HUES6 (cell line): Measurements from ENCODE around the gene ZNF148.
"Not testable (repeated sequence)": the region's sequence is repeated elsewhere in the genome, so short reads cannot be mapped to it uniquely, and the experiment has no call there.

Experiments used
- H3K27ac ChIP-seq: 2 replicates; pipeline ENCODE4 v1.7.0; 2013; ENCODE audit warnings: low read depth, mild to moderate bottlenecking, low read length, inconsistent platforms
- H3K27me3 ChIP-seq: 2 replicates; pipeline ENCODE4 v1.6.1; 2013; ENCODE audit warnings: low read length; ENCODE audit not compliant: control insufficient read depth, insufficient read depth
- H3K36me3 ChIP-seq: 2 replicates; pipeline ENCODE4 v1.6.1; 2013; ENCODE audit warnings: low read length; ENCODE audit not compliant: control insufficient read depth, insufficient read depth
- H3K4me1 ChIP-seq: 2 replicates; pipeline ENCODE4 v1.6.1; 2013; ENCODE audit warnings: low read length; ENCODE audit not compliant: control insufficient read depth, insufficient read depth
- H3K4me3 ChIP-seq: 2 replicates; pipeline ENCODE4 v1.5.1; 2013; ENCODE audit warnings: low read depth, low read length
- H3K9ac ChIP-seq: one replicate; pipeline ENCODE4 v1.6.1; 2013; ENCODE audit warnings: mild to moderate bottlenecking, low read length
- H3K9me3 ChIP-seq: 2 replicates; pipeline ENCODE4 v1.6.1; 2013; ENCODE audit warnings: low read depth, low read length; ENCODE audit not compliant: control insufficient read depth, insufficient read depth

Gene ZNF148

GRCh38 chr3:125374996-125375941 lies at the start of gene ZNF148:
Gene ZNF148 (minus strand): TSS chr3:125375325. CDS start chr3:125313640, 61,685 bp downstream.
- H3K4me3 ChIP-seq = peak within 1 kb of the TSS; percentile 71
- no peaks in the 10 kb centered on the region for H3K36me3 ChIP-seq
- peak within 1 kb of the TSS; percentile 94 for H3K9ac ChIP-seq
- H3K4me1 ChIP-seq = peaks cover 12% of the 10 kb centered on the region
- no peaks in the 10 kb centered on the region for H3K27me3 ChIP-seq
- peak within 1 kb of the TSS; percentile 88; the same call in 1 of the 2 replicates for H3K27ac ChIP-seq
- H3K9me3 ChIP-seq = no peaks in the 10 kb centered on the region

GRCh38 chr3:125418306-125418705 lies 43.2 kb upstream of the ZNF148 start:
- Histone ChIP-seq H3K27ac (no peak overlapping the region), H3K9ac (no peak overlapping the region), H3K4me1 (no peaks in the 10 kb centered on the region), H3K36me3 (no peaks in the 10 kb centered on the region), H3K27me3 (no peaks in the 10 kb centered on the region), H3K4me3 (no peak overlapping the region), H3K9me3 (no peaks in the 10 kb centered on the region)

GRCh38 chr3:125416235-125416634 lies 41.1 kb upstream of the ZNF148 start:
- no peaks in the 10 kb centered on the region for H3K4me1 ChIP-seq

GRCh38 chr3:125414669-125415068 lies 39.5 kb upstream of the ZNF148 start:
- Histone ChIP-seq H3K9ac (no peak overlapping the region), H3K4me3 (no peak overlapping the region), H3K9me3 (no peaks in the 10 kb centered on the region), H3K4me1 (no peaks in the 10 kb centered on the region), H3K27me3 (no peaks in the 10 kb centered on the region), H3K27ac (no peak overlapping the region), H3K36me3 (no peaks in the 10 kb centered on the region)

More at GRCh38 chr3:125416235-125416634, 41.1 kb upstream of the ZNF148 start:
- Histone ChIP-seq H3K27ac (no peak overlapping the region), H3K9ac (no peak overlapping the region), H3K27me3 (no peaks in the 10 kb centered on the region), H3K4me3 (no peak overlapping the region), H3K9me3 (no peaks in the 10 kb centered on the region), H3K36me3 (no peaks in the 10 kb centered on the region)

- Histone ChIP-seq H3K9me3 (no peaks in the 10 kb centered on the region), H3K36me3 (no peaks in the 10 kb centered on the region), H3K27me3 (no peaks in the 10 kb centered on the region), H3K9ac (no peak overlapping the region), H3K27ac (no peak overlapping the region), H3K4me3 (no peak overlapping the region), H3K4me1 (no peaks in the 10 kb centered on the region)
Observed at GRCh38 chr3:125410922-125411321, 35.8 kb upstream of the ZNF148 start.

GRCh38 chr3:125406070-125406469 lies 30.9 kb upstream of the ZNF148 start:
- no peaks in the 10 kb centered on the region for H3K4me1 ChIP-seq
- H3K4me3 ChIP-seq = no peak overlapping the region
- no peak overlapping the region for H3K27ac ChIP-seq
- H3K9me3 ChIP-seq = 0 out of 2 replicates have a peak, but pooled peaks cover 6% of the 10 kb centered on the region
- H3K27me3 ChIP-seq = no peaks in the 10 kb centered on the region
- H3K36me3 ChIP-seq = no peaks in the 10 kb centered on the region
- H3K9ac ChIP-seq = no peak overlapping the region

- not testable (repeated sequence) for H3K27ac ChIP-seq, H3K27me3 ChIP-seq, H3K9me3 ChIP-seq, H3K9ac ChIP-seq, H3K4me3 ChIP-seq, H3K4me1 ChIP-seq, H3K36me3 ChIP-seq
Observed at GRCh38 chr3:125405515-125405914, 30.4 kb upstream of the ZNF148 start.

- H3K27ac ChIP-seq = no peak overlapping the region
- H3K36me3 ChIP-seq = no peaks in the 10 kb centered on the region
- H3K27me3 ChIP-seq = peaks cover 4% of the 10 kb centered on the region
- 0 out of 2 replicates have a peak, but pooled peaks cover 6% of the 10 kb centered on the region for H3K9me3 ChIP-seq
- no peak overlapping the region for H3K4me3 ChIP-seq
- H3K4me1 ChIP-seq = 0 out of 2 replicates have a peak, but pooled peaks cover 6% of the 10 kb centered on the region
- no peak overlapping the region for H3K9ac ChIP-seq
Observed at GRCh38 chr3:125403789-125404188, 28.7 kb upstream of the ZNF148 start.

- Histone ChIP-seq H3K9me3 (0 out of 2 replicates have a peak, but pooled peaks cover 6% of the 10 kb centered on the region), H3K36me3 (no peaks in the 10 kb centered on the region), H3K4me3 (no peak overlapping the region), H3K9ac (no peak overlapping the region), H3K27me3 (peaks cover 16% of the 10 kb centered on the region), H3K4me1 (0 out of 2 replicates have a peak, but pooled peaks cover 6% of the 10 kb centered on the region), H3K27ac (no peak overlapping the region)
Observed at GRCh38 chr3:125402639-125403038, 27.5 kb upstream of the ZNF148 start.

- no peak overlapping the region for H3K27ac ChIP-seq
- H3K36me3 ChIP-seq = no peaks in the 10 kb centered on the region
- H3K9me3 ChIP-seq = 0 out of 2 replicates have a peak, but pooled peaks cover 6% of the 10 kb centered on the region
- H3K9ac ChIP-seq = no peak overlapping the region
- 0 out of 2 replicates have a peak, but pooled peaks cover 6% of the 10 kb centered on the region for H3K4me1 ChIP-seq
- H3K4me3 ChIP-seq = no peak overlapping the region
- peaks cover 17% of the 10 kb centered on the region for H3K27me3 ChIP-seq
Observed at GRCh38 chr3:125401402-125401801, 26.3 kb upstream of the ZNF148 start.

- Histone ChIP-seq H3K9ac (no peak overlapping the region), H3K4me1 (0 out of 2 replicates have a peak, but pooled peaks cover 6% of the 10 kb centered on the region), H3K9me3 (no peaks in the 10 kb centered on the region), H3K4me3 (no peak overlapping the region), H3K27me3 (peaks cover 17% of the 10 kb centered on the region), H3K27ac (no peak overlapping the region), H3K36me3 (no peaks in the 10 kb centered on the region)
Observed at GRCh38 chr3:125398952-125399351, 23.8 kb upstream of the ZNF148 start.
